IMR-90 (cell line): ENCODE measurements around the gene HECTD1. TPM values are rescaled to one million over a fixed set of nuclear protein-coding genes. Genes with fewer than 3 reads are reported as not detected.

Source experiments
- ATAC-seq: fragments of 200-7000 bp; cut with Tn5 transposase; 2 replicates; pipeline ENCODE4 v1.9.1; 2020; ENCODE audit warnings: low read depth, mild to moderate bottlenecking, moderate library complexity
- BruUV-seq: library from RNA; stranded (reverse); fragments of 400-500 nt; replicated peaks from 2 replicates; lab custom pipeline; 2021; lab: Mats Ljungman, UMichigan
- CTCF ChIA-PET: fragments of 300-600 bp; formaldehyde crosslinking; extraction: SDS; loops from one replicate; lab custom pipeline; 2021; ENCODE audit warnings: antibody characterized with exemption; lab: Yijun Ruan, JAX
- POLR2A ChIA-PET: fragments of 300-600 bp; sonication (Branson Sonifier 250); formaldehyde crosslinking; loops from one replicate; lab custom pipeline; 2022; ENCODE audit warnings: antibody characterized with exemption; ENCODE audit not compliant: unreplicated experiment; lab: Charles Lee
- DNase-seq: peaks from one replicate; pipeline ENCODE4 v3.0.0; 2013
- H2AFZ ChIP-seq: replicated peaks from 2 replicates; pipeline ENCODE3; 2013; ENCODE audit warnings: low read length, mild to moderate bottlenecking; ENCODE audit not compliant: poor library complexity
- H2AK5ac ChIP-seq: 2 replicates; pipeline ENCODE4 v1.6.1; 2013; ENCODE audit warnings: low read depth, low read length, inconsistent platforms
- H2AK9ac ChIP-seq: replicated peaks from 2 replicates; pipeline ENCODE3; 2013; ENCODE audit warnings: mild to moderate bottlenecking, low read depth, low read length, moderate library complexity; ENCODE audit not compliant: poor library complexity
- H2BK120ac ChIP-seq: 2 replicates; pipeline ENCODE4 v1.6.1; 2013; ENCODE audit warnings: low read depth, low read length, inconsistent platforms
- H2BK15ac ChIP-seq: 3 replicates; pipeline ENCODE4 v1.6.1; 2013; ENCODE audit warnings: low read depth, low read length, inconsistent platforms
- H2BK20ac ChIP-seq: 2 replicates; pipeline ENCODE4 v1.6.1; 2013; ENCODE audit warnings: low read depth, mild to moderate bottlenecking, inconsistent platforms, low read length, moderate library complexity
- H2BK5ac ChIP-seq: 2 replicates; pipeline ENCODE4 v1.6.1; 2013; ENCODE audit warnings: mild to moderate bottlenecking, low read depth, low read length, inconsistent platforms; ENCODE audit not compliant: poor library complexity, severe bottlenecking
- H3K14ac ChIP-seq: replicated peaks from 2 replicates; pipeline ENCODE4 v1.6.1; 2013; ENCODE audit warnings: low read depth, low read length, inconsistent platforms
- H3K18ac ChIP-seq: 2 replicates; pipeline ENCODE4 v1.6.1; 2013; ENCODE audit warnings: low read depth, low read length, control low read depth
- H3K23ac ChIP-seq: 2 replicates; pipeline ENCODE4 v1.6.1; 2013; ENCODE audit warnings: low read depth, low read length, inconsistent platforms
- H3K27ac ChIP-seq: 2 replicates; pipeline ENCODE4 v1.5.1; 2013; ENCODE audit warnings: mild to moderate bottlenecking, control low read depth, low read length; ENCODE audit not compliant: insufficient read depth
- H3K27me3 ChIP-seq: 2 replicates; pipeline ENCODE4 v1.6.1; 2013; ENCODE audit warnings: low read length; ENCODE audit not compliant: control insufficient read depth, insufficient read depth
- H3K36me3 ChIP-seq: 2 replicates; pipeline ENCODE4 v1.6.1; 2013; ENCODE audit warnings: low read length, mixed read lengths; ENCODE audit not compliant: control insufficient read depth, insufficient read depth
- H3K4ac ChIP-seq: 2 replicates; pipeline ENCODE4 v1.6.1; 2013; ENCODE audit warnings: low read depth, low read length, inconsistent platforms
- H3K4me1 ChIP-seq: 2 replicates; pipeline ENCODE4 v1.6.1; 2013; ENCODE audit warnings: low read length, mixed read lengths; ENCODE audit not compliant: control insufficient read depth, insufficient read depth
- H3K4me2 ChIP-seq: 2 replicates; pipeline ENCODE4 v1.6.1; 2013; ENCODE audit warnings: low read depth, mild to moderate bottlenecking, control low read depth, low read length, moderate library complexity
- H3K4me3 ChIP-seq: 2 replicates; pipeline ENCODE4 v1.5.1; 2013; ENCODE audit warnings: low read depth, mild to moderate bottlenecking, control low read depth, low read length, moderate library complexity; ENCODE audit not compliant: insufficient read depth
- H3K56ac ChIP-seq: 2 replicates; pipeline ENCODE4 v1.6.1; 2013; ENCODE audit warnings: low read length, inconsistent platforms; ENCODE audit not compliant: insufficient read depth; ENCODE audit errors: extremely low read depth
- H3K79me1 ChIP-seq, 2 experiments: 2 replicates each; pipeline ENCODE4 v1.6.1; 2013; ENCODE audit warnings: low read length in 2 of 2, inconsistent platforms in 1 of 2, low read depth in 1 of 2
- H3K9ac ChIP-seq: 2 replicates; pipeline ENCODE4 v1.6.1; 2013; ENCODE audit warnings: low read depth, low read length, control low read depth
- H3K9me1 ChIP-seq: 2 replicates; pipeline ENCODE4 v1.6.1; 2013; ENCODE audit warnings: low read length, inconsistent platforms; ENCODE audit not compliant: insufficient read depth
- H3K9me3 ChIP-seq: 2 replicates; pipeline ENCODE4 v1.6.1; 2013; ENCODE audit warnings: low read length; ENCODE audit not compliant: control insufficient read depth, insufficient read depth
- H4K20me1 ChIP-seq: 2 replicates; pipeline ENCODE4 v1.6.1; 2013; ENCODE audit warnings: low read length, inconsistent platforms; ENCODE audit not compliant: insufficient read depth
- H4K5ac ChIP-seq: 2 replicates; pipeline ENCODE4 v1.6.1; 2013; ENCODE audit warnings: mild to moderate bottlenecking, low read depth, low read length, control low read depth
- H4K8ac ChIP-seq, 2 experiments: 2 replicates each; pipeline ENCODE4 v1.6.1; 2013; ENCODE audit warnings: low read depth in 2 of 2, low read length in 2 of 2, control low read depth in 1 of 2, inconsistent platforms in 1 of 2
- H4K91ac ChIP-seq: 2 replicates; pipeline ENCODE4 v1.6.1; 2013; ENCODE audit warnings: low read depth, low read length, inconsistent platforms; ENCODE audit not compliant: insufficient read depth
- SMC3 ChIP-seq: fragments of 150-350 bp; IDR thresholded peaks from 2 replicates; pipeline ENCODE4 v1.6.1; 2016; ENCODE audit warnings: low read depth, mild to moderate bottlenecking, antibody characterized with exemption, low read length, moderate library complexity
- WGBS, 2 experiments: methylation state at CpG; one replicate each; pipeline versions ENCODE4 v1.1.5 to v1.1.7; 2013; ENCODE audit warnings: missing lambda C conversion rate in 2 of 2; ENCODE audit not compliant: insufficient read length in 1 of 2; ENCODE audit errors: extremely low coverage in 2 of 2; 5-methylcytosine and 5-hydroxymethylcytosine counted together
- dilution Hi-C: fragments of 300-500 bp; cut with HindIII; formaldehyde crosslinking; loops from one replicate; pipeline ENCODE4 v1.14.3; 2018; ENCODE audit warnings: low sequenced_read_pairs; ENCODE audit not compliant: unreplicated experiment
- in situ Hi-C: fragments of 300-500 bp; cut with MboI; formaldehyde crosslinking; loops from 3 replicates; pipeline ENCODE4 v1.14.3; 2019; ENCODE audit warnings: low sequenced_read_pairs, inconsistent platforms, mixed read lengths
- intact Hi-C: fragments of 100-400 bp; cut with micrococcal nuclease; formaldehyde crosslinking; loops from 2 replicates; pipeline ENCODE4 v1.10.0; 2022
- polyA plus RNA-seq, 3 experiments: library from polyadenylated mRNA; depleted of rRNA; stranded (reverse); fragments of >200 nt; gene quantifications; 2 replicates each; pipeline ENCODE4 v1.2.3, GENCODE V29; 2012; ENCODE audit warnings: low replicate concordance in 1 of 3
- total RNA-seq: library from RNA; depleted of rRNA; stranded (reverse); fragments of >200 nt; gene quantifications from 2 replicates; pipeline ENCODE4 v1.2.3, GENCODE V29; 2012

HECTD1 gene
- total and polyA plus RNA-seq, 2 of the 4 experiments (the other 2 are of a cell fraction), result 48.5 to 228 TPM

GRCh38 chr14:31133133-31133532 is 74.5 kb downstream of the HECTD1 start:
- Histone ChIP-seq H3K56ac (no peak overlapping the region), H4K91ac (no peak overlapping the region), H2AK9ac (no peak overlapping the region), H2BK20ac (no peak overlapping the region), H3K9me3 (no peaks in the 10 kb centered on the region), H2BK120ac (no peak overlapping the region), H3K23ac (no peak overlapping the region), H2AK5ac (no peak overlapping the region), H3K9ac (no peak overlapping the region), H3K18ac (no peak overlapping the region), H2AFZ (no peak overlapping the region), H3K27me3 (no peaks in the 10 kb centered on the region), H3K36me3 (peaks cover 36% of the 10 kb centered on the region), H3K27ac (no peak overlapping the region), H3K4me1 (peaks cover 4% of the 10 kb centered on the region), H3K4me3 (no peak overlapping the region), H3K4me2 (no peak overlapping the region), H3K4ac (no peak overlapping the region), H4K8ac (no peak overlapping the region), H3K14ac (no peak overlapping the region), H2BK15ac (no peak overlapping the region), H4K20me1 (peaks cover 4% of the 10 kb centered on the region; the same call in 1 of the 2 replicates), H4K5ac (no peak overlapping the region), H2BK5ac (no peak overlapping the region), H3K79me1 (peaks cover 9 to 21% of the 10 kb centered on the region in 2 experiments), H3K9me1 (peaks cover 12% of the 10 kb centered on the region)
- in situ Hi-C loops, result no loop called here
- WGBS, 2 experiments, result 86% methylated on average over 1 of the region's 6 CpGs; no CpG with 5 or more reads in 1 of the 2 experiments
- no peak for TF ChIP-seq SMC3
- no peak for ATAC-seq
- intact Hi-C loops, result no loop called here
- BruUV-seq, result no TSS peak
- DNase-seq, result no peak
- dilution Hi-C loops, result no loop called here
- ChIA-PET POLR2A (no interaction called here), CTCF (no interaction called here)
